Pancreas (tissue), 10 donors: ENCODE results near the gene PF4V1. TPM values are rescaled to one million over a fixed set of nuclear protein-coding genes. Genes with fewer than 3 reads are reported as not detected.

Source experiments
- ATAC-seq, 4 donors: fragments of 200-7000 bp; cut with Tn5 transposase; one replicate each; pipeline versions ENCODE4 v1.8.0 to v1.9.1; 2020; ENCODE audit warnings: mild to moderate bottlenecking in 4 of 4, moderate library complexity in 4 of 4
- DNase-seq, 6 donors: peaks; one replicate each; pipeline ENCODE4 v3.0.0-alpha.2; 2020
- FAIRE-seq: peaks from 2 replicates; lab custom pipeline; 2012; peaks lifted over from hg19 to GRCh38; lab: Jason Lieb, UNC
- H3K27ac ChIP-seq, 4 donors: fragments of 200-600 bp; sonication (generic); 1 replicate in 3 of 4; 2 replicates in 1 of 4; pipeline versions ENCODE4 v1.5.0 to v1.8.0; 2020
- H3K27me3 ChIP-seq, 4 donors: fragments of 200-600 bp; one replicate each; pipeline ENCODE4 v1.8.0; 2021
- H3K36me3 ChIP-seq, 3 donors: fragments of 200-600 bp; sonication (generic) in 1 of 3; one replicate each; pipeline versions ENCODE4 v1.5.0 to v1.8.0; 2020 to 2021
- H3K4me1 ChIP-seq, 3 donors: fragments of 200-600 bp; one replicate each; pipeline ENCODE4 v1.8.0; 2021
- H3K4me3 ChIP-seq, 4 donors: fragments of 200-600 bp; sonication (generic) in 2 of 4; one replicate each; pipeline versions ENCODE4 v1.5.0 to v1.8.0; 2020 to 2021
- H3K9me3 ChIP-seq, 4 donors: fragments of 200-600 bp; one replicate each; pipeline ENCODE4 v1.8.0; 2021
- CTCF ChIP-seq, 4 donors: fragments of 200-600 bp; sonication (generic) in 3 of 4; IDR thresholded peaks; one replicate each; pipeline versions ENCODE4 v1.5.0 to v1.8.0; 2021; ENCODE audit warnings: antibody characterized with exemption in 4 of 4
- WGBS, 2 donors: extraction: QIAGEN DNeasy Blood & Tissue Kit; methylation state at CpG; one replicate each; pipeline ENCODE4 v1.1.7; 2013; 5-methylcytosine and 5-hydroxymethylcytosine counted together
- intact Hi-C, 3 donors: fragments of 100-400 bp; cut with DNase I; formaldehyde crosslinking; loops; one replicate each; pipeline versions ENCODE4 v1.11.1 to v1.14.2; 2022
- polyA plus RNA-seq, 2 donors: library from polyadenylated mRNA; stranded (reverse); fragments of 200-250 nt; gene quantifications; one replicate each; pipeline ENCODE4 v1.2.3, GENCODE V29; 2013
- total RNA-seq, 6 donors: library from RNA; stranded (reverse); fragmentation: NEBNext Ultra II Directional in 4 of 6; extraction: Animal tissue kit (Norgen Biotek cat#: 25700) in 4 of 6; gene quantifications; one replicate each; pipeline versions ENCODE4 v1.2.1 to v1.2.4, GENCODE V29; 2021 to 2023
- donor health status: healthy with polysubstance abuse.
- donor health status: DM: no; HTN: no; CAD: no; lungs with moderate emphysema.
- donor health status: DM: no; HTN: no; CAD: no.
- donor health status: control.
- donor health status: control.
- donor health status: Bipolar disorder and iron deficiency.
- donor health status: DM: yes; HTN: yes; CAD: no.
- donor health status: DM: no; HTN: no; CAD: no.
- donor health status: DM: no; HTN: no; CAD: no.
- donor health status: DM: yes; HTN: yes; CAD: no.

PF4V1 gene
- total and polyA plus RNA-seq, 8 donors = 0.53 TPM; not detected in 7

GRCh38 chr4:73853718-73854473, 800 bp downstream of the PF4V1 start:
- ATAC-seq = no peak
- no peaks in the 10 kb centered on the region for H3K9me3 ChIP-seq
- intact Hi-C loops = no loop called here
- 33 to 59% methylated on average over 7 to 8 of the region's 8 CpGs for WGBS, 2 donors
- peaks cover 0 to 3% (median 0%) of the 10 kb centered on the region in 4 donors for H3K27me3 ChIP-seq
- FAIRE-seq = no peak
- H3K4me3 ChIP-seq = no peak overlapping the region
- no peak for TF ChIP-seq CTCF (IDR thresholded peaks at IDR 0.05)
- no peaks in the 10 kb centered on the region for H3K36me3 ChIP-seq
- no peaks in the 10 kb centered on the region for H3K4me1 ChIP-seq
- peak in 1 of 6 donors; percentile 39 for DNase-seq
- H3K27ac ChIP-seq = no peak overlapping the region

GRCh38 chr4:73855406-73855805, 2.3 kb downstream of the PF4V1 start:
- intact Hi-C loops = no loop called here

GRCh38 chr4:73856518-73856917, 3.4 kb downstream of the PF4V1 start:
- intact Hi-C loops = no loop called here
- H3K27ac ChIP-seq = peak overlapping the region in 1 of 4 donors; percentile 53
- no peak for TF ChIP-seq CTCF (IDR thresholded peaks at IDR 0.05)

More at GRCh38 chr4:73855406-73855805, 2.3 kb downstream of the PF4V1 start:
- no peaks in the 10 kb centered on the region for H3K36me3 ChIP-seq
- no peak for DNase-seq
- 46 to 55% methylated on average over 4 of the region's 4 CpGs for WGBS, 2 donors
- no peak for TF ChIP-seq CTCF (IDR thresholded peaks at IDR 0.05)
- H3K27ac ChIP-seq = peak overlapping the region in 1 of 4 donors; percentile 53
- peaks cover 0 to 7% (median 0%) of the 10 kb centered on the region in 3 donors for H3K4me1 ChIP-seq
- H3K27me3 ChIP-seq = peaks cover 0 to 3% (median 0%) of the 10 kb centered on the region in 4 donors
- no peak overlapping the region for H3K4me3 ChIP-seq
- peak in 1 of 4 donors; percentile 24 for ATAC-seq
- no peak for FAIRE-seq
- no peaks in the 10 kb centered on the region for H3K9me3 ChIP-seq

GRCh38 chr4:73859614-73860088, 6.6 kb downstream of the PF4V1 start:
- intact Hi-C loops = loop anchor here in 2 of 3 donors (10.0 kb wide), 1 partner anchor 195 kb away; no protein-coding TSS in a partner anchor
- no peak for TF ChIP-seq CTCF (IDR thresholded peaks at IDR 0.05)

More at GRCh38 chr4:73856518-73856917, 3.4 kb downstream of the PF4V1 start:
- ATAC-seq (peak; percentile 32 to 79 (median 77)), FAIRE-seq (no peak), DNase-seq (no peak)
- Histone ChIP-seq H3K36me3 (no peaks in the 10 kb centered on the region), H3K4me3 (no peak overlapping the region), H3K27me3 (peaks cover 0 to 3% (median 0%) of the 10 kb centered on the region in 4 donors), H3K9me3 (no peaks in the 10 kb centered on the region), H3K4me1 (peaks cover 0 to 7% (median 0%) of the 10 kb centered on the region in 3 donors)

More at GRCh38 chr4:73859614-73860088, 6.6 kb downstream of the PF4V1 start:
- Histone ChIP-seq H3K9me3 (no peaks in the 10 kb centered on the region), H3K27me3 (peaks cover 0 to 3% (median 0%) of the 10 kb centered on the region in 4 donors), H3K4me1 (peaks cover 0 to 7% (median 0%) of the 10 kb centered on the region in 3 donors), H3K27ac (no peak overlapping the region), H3K36me3 (no peaks in the 10 kb centered on the region), H3K4me3 (no peak overlapping the region)
- FAIRE-seq = no peak
- peak in 2 of 4 donors; percentile 26 to 31 for ATAC-seq
- DNase-seq = no peak
